Kidney epithelial cell (primary cell): ENCODE measurements around the gene C1orf159. TPM values are rescaled to one million over a fixed set of nuclear protein-coding genes. Genes with fewer than 3 reads are reported as not detected.

Experiments
- DNase-seq: peaks from one replicate; pipeline ENCODE4 v3.0.0-alpha.2; 2010; ENCODE audit warnings: low read depth
- H3K27me3 ChIP-seq: 2 replicates; pipeline ENCODE4 v1.6.0; 2011; ENCODE audit warnings: low read length; ENCODE audit not compliant: control insufficient read depth, insufficient read depth
- H3K36me3 ChIP-seq: 2 replicates; pipeline ENCODE4 v1.5.1; 2011; ENCODE audit warnings: low read length; ENCODE audit not compliant: control insufficient read depth, insufficient read depth
- H3K4me3 ChIP-seq: 2 replicates; pipeline ENCODE4 v1.5.1; 2011; ENCODE audit warnings: low read depth, mild to moderate bottlenecking, control low read depth, low read length
- CTCF ChIP-seq: IDR thresholded peaks from 2 replicates; pipeline ENCODE4 v1.5.1; 2011; ENCODE audit warnings: mild to moderate bottlenecking, moderate library complexity, low read length, control low read depth, inconsistent platforms; ENCODE audit not compliant: insufficient read depth, poor library complexity, severe bottlenecking
- total RNA-seq: library from RNA; depleted of rRNA; stranded (reverse); fragments of >200 nt; gene quantifications from 2 replicates; pipeline ENCODE4 v1.2.3, GENCODE V29; 2015

The C1orf159 gene
- 20.3 and 25.5 TPM in 2 replicates for total RNA-seq

DNA sequence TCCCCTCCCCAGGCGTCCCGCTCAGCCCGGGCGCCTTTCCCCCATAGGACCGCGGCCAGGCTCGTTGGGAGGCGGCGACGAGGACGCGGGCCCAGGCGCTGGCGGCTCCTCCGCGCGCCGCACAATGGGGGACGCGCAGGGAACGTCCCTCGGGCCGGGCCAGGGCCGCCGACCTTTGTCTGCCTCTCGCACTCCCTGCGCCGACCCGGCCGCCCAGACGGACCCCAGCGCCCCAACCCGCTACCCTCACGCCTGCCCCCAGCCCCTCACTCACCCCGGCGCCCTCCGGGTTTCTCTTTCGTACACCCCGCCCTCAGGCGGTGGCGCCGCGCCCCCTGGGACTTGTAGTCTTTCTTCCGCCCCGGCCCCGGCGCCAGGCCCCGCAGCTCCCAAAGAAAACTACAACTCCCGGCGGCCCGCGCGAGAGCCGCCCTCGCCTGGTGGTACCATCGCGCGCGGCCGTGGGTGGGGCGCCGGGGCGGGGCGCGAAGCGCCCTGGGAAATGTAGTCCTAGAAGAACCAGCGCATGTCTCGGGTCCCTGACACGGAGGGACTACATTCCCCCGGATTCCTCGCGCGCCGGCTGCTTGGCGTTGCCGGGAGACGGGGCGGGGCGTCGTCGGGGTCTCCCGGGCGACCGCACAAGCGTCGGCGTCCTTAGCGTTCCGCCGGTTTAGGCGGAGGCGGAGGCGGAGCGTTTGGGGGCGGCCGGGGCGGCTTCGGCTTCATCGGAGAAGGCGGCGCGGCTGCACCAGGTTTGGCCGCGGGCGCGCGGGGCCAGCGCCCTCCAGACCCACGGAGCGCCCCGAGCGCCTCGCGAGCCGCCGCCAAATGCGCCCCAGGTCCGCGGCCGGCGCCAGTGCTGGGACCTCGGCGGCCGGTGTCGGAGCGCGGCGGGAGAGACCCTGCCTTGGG is at the start of gene C1orf159:
Gene C1orf159 (minus strand): TSS at position 304 of the 915 bp plus-strand sequence. CDS start 24,546 bp downstream, outside the sequence.
- TF ChIP-seq CTCF = no peak
- no peaks in the 10 kb centered on the region for H3K36me3 ChIP-seq
- H3K27me3 ChIP-seq = peaks cover 17% of the 10 kb centered on the region
- DNase-seq = peak; percentile 82
- peak within 1 kb of the TSS; percentile 88 for H3K4me3 ChIP-seq

DNA sequence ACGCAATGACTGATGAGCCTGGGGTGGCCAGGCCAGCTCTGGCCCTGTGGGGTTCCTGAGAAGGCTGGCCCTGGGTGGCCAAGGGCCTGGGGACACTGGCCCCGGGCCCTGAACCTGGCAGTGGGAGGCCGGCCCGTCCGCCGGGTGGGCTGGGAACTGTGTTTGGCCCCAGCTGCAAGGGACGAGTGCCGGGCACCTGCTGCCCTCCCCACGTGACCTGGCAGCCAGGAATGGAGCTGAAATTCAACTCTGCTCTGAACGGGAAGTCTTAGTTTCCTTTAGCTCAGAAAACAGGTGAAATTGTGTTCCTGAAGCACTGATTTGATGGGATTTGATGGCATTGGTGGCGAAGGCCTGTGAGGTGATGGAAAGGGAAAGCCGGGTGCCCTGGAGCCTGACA is 49.6 kb upstream of the C1orf159 start:
- TF ChIP-seq CTCF = no peak
- H3K27me3 ChIP-seq = no peaks in the 10 kb centered on the region
- H3K36me3 ChIP-seq = peaks cover 1% of the 10 kb centered on the region
- H3K4me3 ChIP-seq = peak overlapping the region; percentile 63
- no peak for DNase-seq

DNA sequence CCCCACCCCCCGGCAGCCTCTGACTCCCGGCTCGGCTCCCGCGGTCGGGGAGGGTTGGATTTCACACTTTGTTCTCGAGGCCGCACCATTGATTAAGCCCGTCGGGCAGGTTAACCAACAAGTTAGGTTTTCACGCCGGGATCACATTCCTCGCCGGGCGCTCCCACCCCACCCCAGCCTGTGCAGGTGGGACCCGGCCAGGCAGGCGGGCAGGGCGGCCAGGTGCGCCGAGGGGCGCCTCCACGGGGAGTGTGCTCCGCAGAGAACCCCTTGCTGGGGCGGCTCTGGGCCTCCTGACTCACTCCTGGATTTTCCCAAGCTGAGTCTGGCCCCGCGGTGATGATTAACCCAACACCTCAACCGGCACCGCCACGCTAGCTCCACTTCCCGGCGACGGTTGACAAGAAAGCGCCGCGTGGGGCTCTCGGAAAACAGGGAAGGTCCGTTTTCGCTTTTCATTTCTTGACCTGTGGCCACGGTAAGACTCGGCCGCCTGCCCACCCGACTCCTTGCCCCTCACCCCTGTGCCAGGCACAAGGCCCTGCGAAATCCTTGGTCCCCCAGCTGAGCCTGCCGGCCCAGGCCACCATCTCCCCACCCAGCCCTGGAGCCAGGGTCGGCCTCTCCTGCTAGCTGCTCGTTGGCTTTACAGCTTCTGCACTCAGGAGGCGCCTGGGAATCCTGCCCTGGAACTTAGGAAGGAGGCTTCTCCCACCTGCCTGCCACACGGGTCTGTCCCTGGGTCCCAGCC is 49.0 kb upstream of the C1orf159 start:
- Histone ChIP-seq H3K27me3 (no peaks in the 10 kb centered on the region), H3K36me3 (peaks cover 1% of the 10 kb centered on the region), H3K4me3 (peak overlapping the region; percentile 63)
- no peak for TF ChIP-seq CTCF
- peak; percentile 68 for DNase-seq

- no peak for TF ChIP-seq CTCF
- no peaks in the 10 kb centered on the region for H3K36me3 ChIP-seq
- no peak for DNase-seq
- peak overlapping the region; percentile 63 for H3K4me3 ChIP-seq
- no peaks in the 10 kb centered on the region for H3K27me3 ChIP-seq
These were observed 48.4 kb upstream of the C1orf159 start for GRCh38 chr1:1164361-1164700.

DNA sequence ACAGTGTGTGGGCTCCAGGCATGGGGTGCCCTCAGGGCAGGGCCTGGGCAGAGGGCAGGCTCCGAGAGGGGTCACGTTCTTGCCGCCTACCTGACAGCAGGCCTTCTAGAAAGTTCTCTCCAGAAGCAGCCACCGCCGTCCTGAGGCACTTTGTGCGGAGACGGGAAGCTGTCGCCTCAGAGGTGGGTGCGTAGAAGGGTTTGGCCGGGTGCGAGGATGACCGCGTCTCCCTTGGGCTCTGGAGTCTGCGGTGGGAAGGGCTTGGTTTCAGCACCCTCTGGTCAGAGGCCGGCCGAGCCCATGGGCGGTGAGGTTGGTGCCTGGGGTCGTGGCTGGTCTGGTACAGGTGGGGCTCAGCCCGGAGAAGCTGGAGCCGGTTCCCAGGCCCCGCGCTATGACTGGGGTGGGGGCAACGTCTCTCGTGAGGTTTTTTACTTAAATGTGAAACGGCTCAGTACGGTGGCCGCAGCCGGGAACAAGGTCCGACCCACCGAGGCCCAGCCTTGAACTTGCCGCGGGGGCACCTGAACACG is 47.7 kb upstream of the C1orf159 start:
- Histone ChIP-seq H3K27me3 (no peaks in the 10 kb centered on the region), H3K36me3 (no peaks in the 10 kb centered on the region), H3K4me3 (peak overlapping the region; percentile 63)
- DNase-seq = no peak
- no peak for TF ChIP-seq CTCF
